Muscle layer of colon (tissue), 2 donors: ENCODE results near the gene CTDSPL.

Experiments
- H3K27ac ChIP-seq: one replicate; pipeline ENCODE4 v1.7.0; 2013; ENCODE audit warnings: low read depth, mild to moderate bottlenecking, low read length, moderate library complexity
- H3K27me3 ChIP-seq, 2 donors: one replicate each; pipeline ENCODE4 v1.7.0; 2013; ENCODE audit warnings: low read length in 2 of 2, mild to moderate bottlenecking in 2 of 2; ENCODE audit not compliant: insufficient read depth in 2 of 2, control insufficient read depth in 1 of 2
- H3K36me3 ChIP-seq: one replicate; pipeline ENCODE4 v1.7.0; 2013; ENCODE audit warnings: mild to moderate bottlenecking, low read length; ENCODE audit not compliant: insufficient read depth
- H3K4me1 ChIP-seq: one replicate; pipeline ENCODE4 v1.7.0; 2013; ENCODE audit warnings: mild to moderate bottlenecking, low read length; ENCODE audit not compliant: insufficient read depth
- H3K4me3 ChIP-seq, 2 donors: one replicate each; pipeline ENCODE4 v1.7.0; 2013; ENCODE audit warnings: low read length in 2 of 2, low read depth in 1 of 2, mild to moderate bottlenecking in 1 of 2, moderate library complexity in 1 of 2
- H3K9ac ChIP-seq: one replicate; pipeline ENCODE4 v1.7.0; 2013; ENCODE audit warnings: low read length
- H3K9me3 ChIP-seq: one replicate; pipeline ENCODE4 v1.7.0; 2013; ENCODE audit warnings: mild to moderate bottlenecking, low read length
- donor health status: abdominal sarcoma.
- donor health status: Adenocarcinoma of cecum.

CTDSPL gene

DNA sequence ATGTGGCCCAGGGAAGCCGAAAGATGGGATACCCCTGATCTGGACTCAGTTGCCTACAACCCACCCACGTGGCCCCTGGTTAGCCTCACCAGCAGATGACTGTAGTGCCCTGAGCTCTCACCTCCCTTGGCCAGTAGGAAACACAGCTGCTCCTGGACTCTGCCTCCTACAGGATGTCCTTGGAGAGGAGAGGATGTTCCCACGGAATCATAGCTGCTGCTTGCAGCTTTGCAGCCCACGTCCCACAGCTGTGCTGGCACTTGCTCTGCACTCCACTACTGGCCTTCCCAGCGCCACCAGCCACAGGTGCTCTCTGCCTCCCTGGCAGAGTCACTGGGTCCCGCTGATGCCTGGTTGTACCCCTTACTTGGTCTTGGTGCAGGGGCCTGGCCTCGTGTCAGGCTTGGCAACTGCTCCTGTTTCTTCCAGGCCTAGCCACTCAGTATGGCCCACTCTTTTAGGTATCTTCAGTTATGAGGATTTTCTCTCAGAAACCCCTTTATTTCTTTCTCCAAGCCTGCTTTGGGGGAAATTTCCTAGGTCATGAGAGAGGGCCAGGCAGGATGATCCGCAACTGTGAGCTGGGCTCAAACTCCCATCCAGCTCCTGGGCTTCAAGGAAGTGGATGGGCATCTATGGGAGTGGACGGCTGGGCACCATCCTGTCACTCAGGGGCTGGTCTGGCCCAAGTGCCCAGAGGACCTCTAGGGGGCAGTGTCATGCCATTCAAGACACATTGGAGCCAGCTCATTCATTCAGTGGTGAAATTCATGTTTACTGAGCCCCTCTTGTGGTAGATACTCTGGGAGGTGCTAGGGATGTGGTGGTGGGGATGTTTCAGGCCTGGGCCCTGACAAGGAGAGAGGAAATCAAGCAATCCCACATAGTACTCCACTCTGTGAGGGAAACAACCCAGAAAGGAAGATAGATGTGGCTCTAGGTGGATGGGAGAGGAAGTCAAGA lies 112.7 kb downstream of the CTDSPL start:
- Histone ChIP-seq H3K36me3 (peaks cover 42% of the 10 kb centered on the region), H3K9ac (no peak overlapping the region), H3K9me3 (no peaks in the 10 kb centered on the region), H3K27ac (no peak overlapping the region), H3K27me3 (no peaks in the 10 kb centered on the region), H3K4me1 (no peaks in the 10 kb centered on the region), H3K4me3 (no peak overlapping the region)

DNA sequence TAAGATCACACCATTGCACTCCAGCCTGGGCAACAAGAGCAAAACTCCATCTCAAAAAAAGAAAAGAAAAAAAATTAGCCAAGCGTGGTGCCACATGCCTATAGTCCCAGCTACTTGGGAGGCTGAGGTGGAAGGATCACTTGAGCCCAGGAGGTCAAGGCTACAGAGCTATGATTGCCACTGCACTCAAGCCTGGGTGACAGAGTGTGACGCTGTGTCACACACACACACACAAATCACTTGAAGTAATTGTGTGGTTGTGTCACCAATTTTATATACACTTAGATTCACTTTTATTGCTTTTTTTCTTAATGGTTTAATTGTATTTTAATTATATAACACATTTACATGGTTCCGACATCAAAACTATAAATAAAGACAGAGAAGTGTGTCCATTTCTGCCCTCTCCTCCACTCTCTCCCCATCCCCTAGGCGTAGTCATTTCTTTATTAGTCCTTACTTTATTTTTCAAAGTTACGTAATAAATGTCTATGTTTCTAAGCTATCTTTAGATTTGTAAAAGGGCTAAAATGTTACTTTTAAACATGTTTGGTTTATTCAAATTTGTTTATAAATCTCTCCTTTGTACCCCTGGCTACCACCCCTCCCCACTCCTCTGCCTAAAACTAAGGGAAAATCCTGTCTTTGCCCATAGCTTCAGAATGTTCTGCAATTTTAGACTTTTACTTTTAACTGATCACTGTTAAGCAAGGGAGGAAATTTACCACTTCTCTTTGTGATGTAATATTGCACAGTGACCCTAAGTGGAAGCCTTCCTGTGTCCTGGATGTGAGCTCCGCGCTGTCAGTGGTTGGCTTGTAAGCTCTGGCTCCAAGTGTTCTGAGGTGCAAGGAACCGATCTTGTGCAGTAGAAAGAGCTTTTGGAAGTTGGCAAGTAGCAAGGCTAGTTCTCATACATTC lies 118.1 kb downstream of the CTDSPL start:
- Histone ChIP-seq H3K27ac (no peak overlapping the region), H3K36me3 (peaks cover 60% of the 10 kb centered on the region), H3K9me3 (no peaks in the 10 kb centered on the region), H3K9ac (no peak overlapping the region), H3K4me3 (no peak overlapping the region), H3K27me3 (no peaks in the 10 kb centered on the region), H3K4me1 (no peaks in the 10 kb centered on the region)

DNA sequence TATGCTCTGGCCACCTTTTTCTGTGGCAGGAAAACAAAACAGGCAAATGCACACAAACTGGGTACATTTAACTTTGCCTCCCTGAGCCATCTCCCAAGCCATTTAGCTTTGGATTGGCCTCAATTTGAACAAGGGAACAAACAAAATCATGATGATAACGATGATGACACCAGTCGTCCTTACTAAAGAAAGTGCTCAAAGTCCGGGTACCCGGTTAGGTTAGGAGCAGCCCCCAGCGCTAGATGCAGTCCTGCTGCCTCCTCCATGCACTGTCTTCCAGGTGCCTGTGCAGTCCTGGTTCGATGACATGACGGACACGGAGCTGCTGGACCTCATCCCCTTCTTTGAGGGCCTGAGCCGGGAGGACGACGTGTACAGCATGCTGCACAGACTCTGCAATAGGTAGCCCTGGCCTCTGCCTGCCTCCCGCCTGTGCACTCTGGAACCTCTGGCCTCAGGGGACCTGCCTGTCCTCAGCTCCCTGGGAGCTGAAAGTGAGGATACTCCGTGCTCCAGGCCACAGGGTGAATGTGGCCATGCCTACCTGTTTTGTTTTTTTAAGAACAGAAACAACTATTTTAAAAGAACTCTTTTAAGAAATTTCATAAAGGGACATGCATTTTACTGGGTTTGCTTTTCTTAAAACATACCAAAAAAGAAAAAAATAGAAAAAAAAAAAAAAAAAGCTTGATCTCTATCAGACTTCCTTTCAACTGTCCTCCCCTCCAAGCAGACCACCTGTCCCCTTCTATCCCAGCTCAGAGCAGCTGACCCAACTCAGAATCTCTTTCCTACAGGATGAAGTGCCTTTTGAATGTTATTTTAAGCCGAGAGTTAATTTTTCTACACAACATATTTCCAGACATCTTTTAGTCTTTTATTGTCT lies 119.0 kb downstream of the CTDSPL start:
- Histone ChIP-seq H3K27ac (no peak overlapping the region), H3K9ac (no peak overlapping the region), H3K4me1 (no peaks in the 10 kb centered on the region)

DNA sequence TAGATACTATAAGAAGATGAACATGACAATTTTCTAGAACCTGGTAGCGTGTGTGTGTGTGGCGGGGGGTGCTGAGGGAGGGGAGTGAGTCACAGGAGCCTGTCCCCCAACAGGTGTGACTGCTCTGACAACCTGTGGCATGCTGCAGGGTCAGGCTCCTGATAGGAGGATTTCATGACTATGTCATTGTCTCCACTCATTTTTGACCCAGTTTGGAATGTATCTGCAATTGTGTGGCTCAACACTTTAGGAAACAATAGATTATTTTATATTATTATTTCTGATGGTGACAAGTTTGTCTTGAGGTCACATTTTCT lies 119.6 kb downstream of the CTDSPL start:
- Histone ChIP-seq H3K27me3 (no peaks in the 10 kb centered on the region), H3K4me3 (no peak overlapping the region), H3K4me1 (no peaks in the 10 kb centered on the region), H3K9me3 (no peaks in the 10 kb centered on the region), H3K27ac (no peak overlapping the region), H3K9ac (no peak overlapping the region), H3K36me3 (peaks cover 54% of the 10 kb centered on the region)

More for the DNA sequence above, 119.0 kb downstream of the CTDSPL start:
- Histone ChIP-seq H3K27me3 (no peaks in the 10 kb centered on the region), H3K9me3 (no peaks in the 10 kb centered on the region), H3K4me3 (no peak overlapping the region), H3K36me3 (peaks cover 60% of the 10 kb centered on the region)

DNA sequence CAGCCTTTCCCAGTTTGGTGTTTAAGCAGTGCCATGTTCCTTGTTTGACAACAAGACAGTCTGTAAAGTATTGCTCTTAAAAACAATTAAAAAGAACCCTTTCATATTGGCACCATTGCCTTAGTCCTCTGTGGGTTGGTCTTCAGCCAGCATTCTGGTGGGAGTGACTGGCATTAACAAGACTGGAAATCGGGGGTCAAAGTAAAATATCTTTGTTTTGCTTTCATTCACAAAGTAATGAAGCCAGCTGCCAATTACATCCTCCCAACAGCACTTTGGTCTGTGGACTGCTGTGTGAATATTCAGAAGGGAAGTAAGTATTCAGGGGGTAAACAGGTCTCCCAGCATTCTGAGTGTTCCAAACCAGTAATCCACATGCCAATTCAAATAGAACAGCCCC lies 120.7 kb downstream of the CTDSPL start:
- Histone ChIP-seq H3K27me3 (no peaks in the 10 kb centered on the region), H3K9me3 (no peaks in the 10 kb centered on the region), H3K4me1 (no peaks in the 10 kb centered on the region), H3K9ac (no peak overlapping the region), H3K27ac (no peak overlapping the region), H3K4me3 (no peak overlapping the region), H3K36me3 (peaks cover 45% of the 10 kb centered on the region)

DNA sequence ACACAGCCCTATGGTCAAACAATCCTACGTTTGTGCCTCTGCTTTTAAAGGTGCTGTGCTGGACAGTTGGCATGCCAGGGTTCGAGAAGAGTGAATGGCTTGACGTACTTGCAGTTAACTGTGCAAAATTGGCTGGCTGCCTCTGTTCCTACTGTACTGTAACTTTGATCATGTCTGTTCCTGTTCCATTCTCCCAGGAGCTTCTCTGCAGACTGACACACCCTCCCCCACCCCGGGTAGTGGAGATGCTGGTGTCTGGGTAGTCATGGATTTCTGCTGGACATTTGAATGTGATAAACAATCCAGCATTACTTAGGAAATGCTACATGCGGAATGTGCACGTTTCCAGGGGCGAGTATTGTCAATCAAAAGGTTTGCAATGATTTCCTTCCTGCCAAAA lies 122.4 kb downstream of the CTDSPL start:
- Histone ChIP-seq H3K9ac (no peak overlapping the region), H3K27ac (no peak overlapping the region), H3K27me3 (no peaks in the 10 kb centered on the region)

DNA sequence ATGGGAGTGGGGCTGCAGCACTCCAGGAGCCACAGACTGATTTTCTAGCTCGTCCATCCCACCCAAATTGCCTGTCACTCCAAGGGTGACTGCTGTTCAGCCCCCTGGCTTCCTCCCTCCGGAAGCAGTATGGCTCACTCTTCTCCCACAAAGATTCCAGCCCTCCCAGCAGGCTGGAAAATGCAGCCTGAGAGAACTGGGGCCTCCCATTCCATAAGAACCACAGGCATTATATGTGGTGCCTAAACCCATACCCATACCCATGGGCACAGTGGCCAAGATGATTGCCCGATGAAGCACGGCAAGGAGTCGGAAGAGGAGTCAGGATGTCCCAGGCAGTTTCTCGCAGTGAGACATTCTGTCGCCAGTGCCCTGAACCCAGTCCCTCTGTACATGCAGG lies 122.9 kb downstream of the CTDSPL start:
- H3K36me3 ChIP-seq: peaks cover 39% of the 10 kb centered on the region

More for the DNA sequence above, 122.4 kb downstream of the CTDSPL start:
- Histone ChIP-seq H3K9me3 (no peaks in the 10 kb centered on the region), H3K4me1 (no peaks in the 10 kb centered on the region), H3K36me3 (peaks cover 39% of the 10 kb centered on the region), H3K4me3 (no peak overlapping the region)

DNA sequence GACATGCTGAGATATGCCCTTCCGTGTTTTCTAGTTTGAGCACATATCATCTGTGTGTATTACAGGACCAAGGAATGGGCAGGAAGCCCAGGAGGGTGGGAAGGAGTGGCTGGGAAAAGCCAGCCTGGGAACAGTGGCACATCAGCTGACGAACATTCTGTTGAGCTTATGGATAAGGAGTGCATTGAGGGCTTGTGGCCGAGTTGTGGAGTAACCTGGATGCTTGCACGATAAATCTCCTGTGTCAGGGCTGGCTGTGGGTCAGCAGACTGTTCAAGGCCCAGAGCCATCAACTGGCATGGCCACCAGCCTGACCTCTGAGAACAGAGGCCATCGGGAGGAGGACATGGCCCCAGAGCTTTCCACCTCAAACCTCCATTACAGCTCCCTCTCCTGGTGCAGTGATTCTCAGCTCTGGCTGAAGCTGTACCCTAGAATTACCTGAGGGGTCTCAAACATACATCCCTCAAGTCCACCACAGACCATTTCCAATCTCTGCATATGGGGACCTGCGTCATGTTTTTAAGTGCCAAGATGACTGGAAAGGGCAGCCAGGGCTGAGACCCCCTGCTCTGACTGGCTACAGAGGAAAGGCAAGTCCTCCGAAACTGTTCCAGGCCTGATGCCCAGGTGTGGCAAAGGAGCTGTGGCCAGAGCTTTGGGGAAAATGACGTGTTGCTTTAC lies 124.1 kb downstream of the CTDSPL start:
- no peak overlapping the region for H3K27ac ChIP-seq
- H3K27me3 ChIP-seq: no peaks in the 10 kb centered on the region
- no peaks in the 10 kb centered on the region for H3K4me1 ChIP-seq
- H3K9me3 ChIP-seq: no peaks in the 10 kb centered on the region
- no peak overlapping the region for H3K4me3 ChIP-seq
- peaks cover 30% of the 10 kb centered on the region for H3K36me3 ChIP-seq
- H3K9ac ChIP-seq: no peak overlapping the region

More for the DNA sequence above, 122.9 kb downstream of the CTDSPL start:
- no peaks in the 10 kb centered on the region for H3K9me3 ChIP-seq
- no peaks in the 10 kb centered on the region for H3K4me1 ChIP-seq
- no peak overlapping the region for H3K27ac ChIP-seq
- H3K4me3 ChIP-seq: no peak overlapping the region
- no peaks in the 10 kb centered on the region for H3K27me3 ChIP-seq
- H3K9ac ChIP-seq: no peak overlapping the region

DNA sequence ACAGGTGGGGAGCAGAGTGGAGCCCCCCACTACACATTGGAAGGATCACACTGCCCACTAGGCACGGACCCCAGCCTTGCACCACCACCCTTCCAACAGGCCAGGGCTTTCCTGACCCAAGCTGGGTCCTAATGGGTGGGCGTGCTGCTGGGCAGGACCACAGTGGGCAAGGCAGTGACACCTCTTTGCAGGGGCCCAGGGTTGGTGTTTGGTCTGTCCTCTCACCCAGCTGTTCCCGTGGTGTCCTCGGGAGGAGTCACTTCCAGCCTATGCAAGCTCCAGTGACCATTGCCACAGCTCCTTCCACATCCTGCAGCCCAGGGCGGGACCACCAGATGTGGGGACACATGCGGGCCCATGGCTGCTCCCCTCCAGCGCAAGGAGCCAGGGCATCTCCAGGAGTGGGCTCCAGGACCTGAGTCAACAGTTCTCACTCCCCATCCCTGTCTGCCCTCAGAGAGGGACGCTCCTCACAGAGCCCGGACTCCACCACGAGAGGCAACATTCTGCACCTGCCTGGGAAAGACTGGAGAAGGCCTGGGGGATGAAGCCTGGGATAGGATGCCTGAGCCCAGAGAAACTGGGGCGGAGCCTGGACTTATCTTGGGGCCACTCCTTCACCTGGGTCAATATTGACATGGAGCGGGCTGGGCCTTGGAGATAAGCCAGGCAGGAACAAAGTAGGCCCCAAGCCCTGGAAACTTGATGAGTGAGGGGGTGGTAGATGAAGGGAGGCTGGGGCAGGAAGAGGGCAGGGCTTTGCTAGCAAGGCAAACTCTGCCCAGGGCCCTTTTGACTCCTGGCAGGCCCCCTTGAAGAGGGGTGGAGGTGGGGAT lies 125.0 kb downstream of the CTDSPL start:
- Histone ChIP-seq H3K4me1 (no peaks in the 10 kb centered on the region), H3K9me3 (no peaks in the 10 kb centered on the region), H3K27me3 (no peaks in the 10 kb centered on the region), H3K4me3 (no peak overlapping the region), H3K9ac (no peak overlapping the region), H3K36me3 (peaks cover 22% of the 10 kb centered on the region), H3K27ac (no peak overlapping the region)

DNA sequence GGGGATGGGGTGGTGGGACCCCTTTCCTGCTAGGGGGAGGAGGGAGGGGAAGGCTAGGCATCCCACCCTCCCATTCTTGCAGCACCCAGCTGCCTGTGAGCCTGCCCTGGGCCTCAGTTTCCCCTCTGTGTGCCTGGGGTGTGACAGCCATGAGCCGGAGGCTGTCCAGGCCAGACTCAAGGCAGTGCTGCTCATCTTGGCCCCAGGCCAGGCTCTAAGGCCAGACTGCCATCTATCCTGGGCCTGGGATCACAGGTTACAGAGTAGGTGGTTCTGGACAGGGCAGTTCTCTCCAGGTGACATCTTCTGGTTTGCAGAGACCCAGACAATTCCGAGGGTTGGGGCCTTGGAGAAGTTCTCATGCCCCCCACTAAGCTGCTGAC lies 125.6 kb downstream of the CTDSPL start:
- H3K4me1 ChIP-seq: no peaks in the 10 kb centered on the region
- no peaks in the 10 kb centered on the region for H3K9me3 ChIP-seq
- no peak overlapping the region for H3K9ac ChIP-seq
- peaks cover 16% of the 10 kb centered on the region for H3K36me3 ChIP-seq
- no peaks in the 10 kb centered on the region for H3K27me3 ChIP-seq
- H3K27ac ChIP-seq: no peak overlapping the region
- no peak overlapping the region for H3K4me3 ChIP-seq
